ENCODE data around the gene ZDHHC3.

ZDHHC3 gene

DNA sequence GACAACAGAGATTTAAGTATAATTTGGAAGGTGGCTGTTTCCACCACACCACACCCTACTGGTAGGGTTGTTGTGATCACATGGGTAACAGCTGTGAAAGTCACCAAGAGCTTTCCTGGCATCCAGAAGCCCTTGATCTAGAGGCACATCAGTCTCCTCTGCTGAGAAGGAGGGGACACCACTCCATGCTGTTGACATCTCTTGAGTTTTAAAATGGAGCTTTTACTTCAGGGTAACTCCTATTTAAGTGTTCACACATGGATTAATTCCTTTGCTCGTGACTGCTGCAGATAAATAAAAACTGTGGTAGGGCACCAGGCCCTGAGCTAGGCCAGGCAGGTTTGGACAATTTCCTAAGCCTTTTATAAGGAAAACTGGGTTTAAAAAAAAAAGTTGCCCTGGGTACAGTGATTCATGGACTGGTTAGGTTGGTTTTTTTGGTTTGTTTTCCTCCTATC is 7.5 kb upstream of the ZDHHC3 start:
- peaks cover 17% of the 10 kb centered on the region for H3K36me3 ChIP-seq (ENCODE audit: insufficient read depth, low read length)
- H3K9me3 ChIP-seq (ENCODE audit: low read length) = no peaks in the 10 kb centered on the region
- H3K27me3 ChIP-seq (ENCODE audit: insufficient read depth, low read length) = no peaks in the 10 kb centered on the region
- TF ChIP-seq EZH2 (IDR thresholded peaks at IDR 0.05; ENCODE audit: borderline replicate concordance, low read length) = no peak
- no peak for TF ChIP-seq CTCF (IDR thresholded peaks at IDR 0.05; ENCODE audit: low read length)
- H3K9ac ChIP-seq (ENCODE audit: low read length) = no peak overlapping the region
- no peaks in the 10 kb centered on the region for H3F3A ChIP-seq (ENCODE audit: insufficient read depth, low read length)
- H3K27ac ChIP-seq (ENCODE audit: low read depth, low read length, poor library complexity, severe bottlenecking) = no peak overlapping the region
- H3K79me2 ChIP-seq (ENCODE audit: insufficient read depth, low read length) = peaks cover 55% of the 10 kb centered on the region
- H4K20me1 ChIP-seq (ENCODE audit: insufficient read depth, low read length) = no peaks in the 10 kb centered on the region
- peaks cover 20% of the 10 kb centered on the region for H3K4me1 ChIP-seq (ENCODE audit: insufficient read depth, low read length, severe bottlenecking)
- H2AFZ ChIP-seq (ENCODE audit: low read length) = no peak overlapping the region
- H3K4me2 ChIP-seq (ENCODE audit: low read length) = no peak overlapping the region
- H3K9me2 ChIP-seq (ENCODE audit: low read depth, low read length) = no peaks in the 10 kb centered on the region
- no peak overlapping the region for H3K4me3 ChIP-seq (ENCODE audit: low read depth, low read length, poor library complexity, severe bottlenecking)

DNA sequence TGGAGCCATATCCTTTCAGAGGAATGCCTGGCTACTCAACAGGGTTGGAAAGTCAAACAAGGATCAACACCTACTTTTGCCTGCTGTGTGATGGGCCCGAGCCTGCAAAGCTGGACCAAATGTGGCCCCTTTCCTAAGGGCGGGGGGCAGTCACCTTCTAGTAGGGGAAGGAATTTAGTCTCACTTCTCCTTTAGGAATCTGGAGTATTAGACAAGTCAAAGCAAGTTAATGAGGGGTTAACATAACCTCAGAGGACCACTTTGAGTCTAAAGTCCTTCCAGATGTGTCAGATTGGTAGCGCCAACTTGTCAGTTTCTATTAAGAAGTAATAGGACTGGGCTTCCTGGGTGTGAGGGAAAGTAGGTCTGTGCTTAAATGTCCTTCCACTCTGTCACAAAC is 6.8 kb upstream of the ZDHHC3 start:
- no peaks in the 10 kb centered on the region for H3F3A ChIP-seq (ENCODE audit: insufficient read depth, low read length)
- no peaks in the 10 kb centered on the region for H3K9me3 ChIP-seq (ENCODE audit: low read length)
- peaks cover 60% of the 10 kb centered on the region for H3K79me2 ChIP-seq (ENCODE audit: insufficient read depth, low read length)
- no peaks in the 10 kb centered on the region for H4K20me1 ChIP-seq (ENCODE audit: insufficient read depth, low read length)
- H3K27me3 ChIP-seq (ENCODE audit: insufficient read depth, low read length) = no peaks in the 10 kb centered on the region
- no peak for TF ChIP-seq EZH2 (IDR thresholded peaks at IDR 0.05; ENCODE audit: borderline replicate concordance, low read length)
- H3K9ac ChIP-seq (ENCODE audit: low read length) = no peak overlapping the region
- H3K4me2 ChIP-seq (ENCODE audit: low read length) = no peak overlapping the region
- peaks cover 17% of the 10 kb centered on the region for H3K36me3 ChIP-seq (ENCODE audit: insufficient read depth, low read length)
- H3K27ac ChIP-seq (ENCODE audit: low read depth, low read length, poor library complexity, severe bottlenecking) = no peak overlapping the region
- H3K4me1 ChIP-seq (ENCODE audit: insufficient read depth, low read length, severe bottlenecking) = peaks cover 27% of the 10 kb centered on the region
- no peak overlapping the region for H2AFZ ChIP-seq (ENCODE audit: low read length)
- H3K9me2 ChIP-seq (ENCODE audit: low read depth, low read length) = no peaks in the 10 kb centered on the region
- H3K4me3 ChIP-seq (ENCODE audit: low read depth, low read length, poor library complexity, severe bottlenecking) = no peak overlapping the region

- no peaks in the 10 kb centered on the region for H3K9me3 ChIP-seq (ENCODE audit: low read length)
- no peak overlapping the region for H2AFZ ChIP-seq (ENCODE audit: low read length)
- H3K4me1 ChIP-seq (ENCODE audit: insufficient read depth, low read length, severe bottlenecking) = peaks cover 36% of the 10 kb centered on the region
- H3F3A ChIP-seq (ENCODE audit: insufficient read depth, low read length) = no peaks in the 10 kb centered on the region
- H4K20me1 ChIP-seq (ENCODE audit: insufficient read depth, low read length) = no peaks in the 10 kb centered on the region
- no peak overlapping the region; the same call in 1 of the 2 replicates for H3K9ac ChIP-seq (ENCODE audit: low read length)
- no peaks in the 10 kb centered on the region for H3K9me2 ChIP-seq (ENCODE audit: low read depth, low read length)
- no peak overlapping the region; the same call in 1 of the 2 replicates for H3K4me2 ChIP-seq (ENCODE audit: low read length)
- H3K79me2 ChIP-seq (ENCODE audit: insufficient read depth, low read length) = peaks cover 71% of the 10 kb centered on the region
- peaks cover 22% of the 10 kb centered on the region for H3K36me3 ChIP-seq (ENCODE audit: insufficient read depth, low read length)
- no peak for TF ChIP-seq EZH2 (IDR thresholded peaks at IDR 0.05; ENCODE audit: borderline replicate concordance, low read length)
- TF ChIP-seq CTCF (IDR thresholded peaks at IDR 0.05; ENCODE audit: low read length) = no peak
- no peak overlapping the region for H3K4me3 ChIP-seq (ENCODE audit: low read depth, low read length, poor library complexity, severe bottlenecking)
- H3K27ac ChIP-seq (ENCODE audit: low read depth, low read length, poor library complexity, severe bottlenecking) = no peak overlapping the region
- no peaks in the 10 kb centered on the region for H3K27me3 ChIP-seq (ENCODE audit: insufficient read depth, low read length)
These were observed 5.8 kb upstream of the ZDHHC3 start for GRCh38 chr3:44981751-44982150.

DNA sequence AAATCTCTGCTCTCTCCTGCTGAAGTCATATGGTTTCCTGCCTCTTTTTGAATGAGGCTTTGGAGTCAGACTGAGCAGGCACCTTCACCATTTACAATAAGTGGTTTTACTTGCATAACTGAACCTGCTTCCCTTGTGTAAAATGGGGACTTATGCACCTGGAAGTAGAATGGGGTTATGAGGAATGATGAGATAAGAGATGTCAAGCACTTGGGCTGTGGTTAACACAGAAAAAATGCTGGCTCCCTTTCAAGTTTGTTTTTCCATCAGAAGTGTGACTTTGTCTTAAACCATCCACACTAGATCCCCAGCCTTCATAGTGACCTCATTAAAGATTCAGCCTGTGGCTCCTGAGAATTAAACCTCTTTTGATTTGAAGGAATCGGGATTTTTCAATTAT is 5.2 kb upstream of the ZDHHC3 start:
- no peak overlapping the region for H3K4me3 ChIP-seq (ENCODE audit: low read depth, low read length, poor library complexity, severe bottlenecking)

More for the DNA sequence above, 5.2 kb upstream of the ZDHHC3 start:
- Histone ChIP-seq H3K36me3 (ENCODE audit: insufficient read depth, low read length) (peaks cover 22% of the 10 kb centered on the region), H4K20me1 (ENCODE audit: insufficient read depth, low read length) (no peaks in the 10 kb centered on the region), H3K9ac (ENCODE audit: low read length) (no peak overlapping the region), H3K9me3 (ENCODE audit: low read length) (no peaks in the 10 kb centered on the region), H3K4me2 (ENCODE audit: low read length) (no peak overlapping the region), H3K27me3 (ENCODE audit: insufficient read depth, low read length) (no peaks in the 10 kb centered on the region), H3F3A (ENCODE audit: insufficient read depth, low read length) (no peaks in the 10 kb centered on the region), H3K27ac (ENCODE audit: low read depth, low read length, poor library complexity, severe bottlenecking) (no peak overlapping the region), H3K4me1 (ENCODE audit: insufficient read depth, low read length, severe bottlenecking) (peaks cover 36% of the 10 kb centered on the region), H3K9me2 (ENCODE audit: low read depth, low read length) (no peaks in the 10 kb centered on the region), H3K79me2 (ENCODE audit: insufficient read depth, low read length) (peaks cover 76% of the 10 kb centered on the region), H2AFZ (ENCODE audit: low read length) (no peak overlapping the region)
- TF ChIP-seq EZH2 (IDR thresholded peaks at IDR 0.05; ENCODE audit: borderline replicate concordance, low read length) = no peak
- TF ChIP-seq CTCF (IDR thresholded peaks at IDR 0.05; ENCODE audit: low read length) = no peak

All from OCI-LY1 (cell line).